ENCODE data around the gene SCN5A.

SCN5A gene

DNA sequence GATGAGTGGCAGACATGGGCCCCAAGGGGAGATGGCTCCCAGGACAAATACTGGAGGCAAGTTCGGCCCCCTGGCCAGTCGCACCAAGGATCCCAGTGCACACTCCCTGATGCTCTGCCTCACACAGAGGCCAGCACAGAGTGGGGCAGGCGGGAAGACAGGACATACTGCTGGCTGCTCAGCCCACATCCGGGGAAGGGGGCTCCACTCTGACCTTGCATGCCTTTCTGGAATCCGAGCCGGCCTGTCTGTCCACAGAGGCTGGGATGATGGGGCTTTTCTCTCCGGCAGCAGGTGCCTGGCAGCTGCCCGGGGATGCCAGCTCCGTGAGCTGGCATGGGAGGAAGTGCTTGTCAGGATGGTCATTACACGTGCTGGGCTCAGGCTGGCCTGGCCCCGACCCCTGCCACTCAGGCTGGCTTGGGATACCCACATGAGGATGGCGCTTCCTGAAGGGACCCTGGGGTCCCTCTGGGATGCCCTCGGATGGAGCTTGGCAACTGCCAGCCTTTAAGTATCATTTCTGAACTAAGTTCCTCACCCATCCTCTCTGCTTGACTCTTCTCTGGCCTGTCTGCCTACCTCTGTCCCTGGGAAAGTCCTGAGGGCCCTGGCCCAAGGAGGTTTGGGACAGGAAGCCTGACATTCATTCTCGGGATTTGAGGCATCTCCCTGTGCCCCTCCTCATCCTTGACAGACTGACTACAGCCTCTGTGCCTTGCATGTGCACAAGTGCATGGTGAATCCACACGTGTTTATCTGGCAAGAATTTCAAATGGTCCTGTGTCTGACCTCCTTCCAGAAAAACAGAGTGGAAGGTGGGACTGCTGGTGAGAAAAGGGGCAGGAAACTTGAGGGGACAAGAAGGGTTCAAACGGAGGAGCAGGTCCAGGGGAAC, 106.8 kb downstream of the SCN5A start:
- no peaks in the 10 kb centered on the region for H3K36me3 ChIP-seq (ENCODE audit: insufficient read depth, low read length)
- H3K9me3 ChIP-seq (ENCODE audit: low read length): no peaks in the 10 kb centered on the region
- H3K27ac ChIP-seq (ENCODE audit: low read depth, low read length): no peak overlapping the region
- H3K27me3 ChIP-seq (ENCODE audit: control insufficient read depth in 1 of 2, insufficient read depth in 2 of 2, low read length in 2 of 2): no peaks in the 10 kb centered on the region
- no peaks in the 10 kb centered on the region for H3K4me1 ChIP-seq (ENCODE audit: insufficient read depth, low read length)
- no peak overlapping the region for H3K9ac ChIP-seq (ENCODE audit: low read length)
- no peak overlapping the region for H3K4me3 ChIP-seq (ENCODE audit: low read depth in 1 of 2, low read length in 2 of 2)

GRCh38 chr3:38541806-38542205, 107.7 kb downstream of the SCN5A start:
- Histone ChIP-seq H3K4me1 (ENCODE audit: insufficient read depth, low read length) (no peaks in the 10 kb centered on the region), H3K9me3 (ENCODE audit: low read length) (no peaks in the 10 kb centered on the region), H3K4me3 (ENCODE audit: low read depth in 1 of 2, low read length in 2 of 2) (no peak overlapping the region), H3K36me3 (ENCODE audit: insufficient read depth, low read length) (no peaks in the 10 kb centered on the region), H3K9ac (ENCODE audit: low read length) (no peak overlapping the region), H3K27ac (ENCODE audit: low read depth, low read length) (no peak overlapping the region), H3K27me3 (ENCODE audit: control insufficient read depth in 1 of 2, insufficient read depth in 2 of 2, low read length in 2 of 2) (no peaks in the 10 kb centered on the region)

DNA sequence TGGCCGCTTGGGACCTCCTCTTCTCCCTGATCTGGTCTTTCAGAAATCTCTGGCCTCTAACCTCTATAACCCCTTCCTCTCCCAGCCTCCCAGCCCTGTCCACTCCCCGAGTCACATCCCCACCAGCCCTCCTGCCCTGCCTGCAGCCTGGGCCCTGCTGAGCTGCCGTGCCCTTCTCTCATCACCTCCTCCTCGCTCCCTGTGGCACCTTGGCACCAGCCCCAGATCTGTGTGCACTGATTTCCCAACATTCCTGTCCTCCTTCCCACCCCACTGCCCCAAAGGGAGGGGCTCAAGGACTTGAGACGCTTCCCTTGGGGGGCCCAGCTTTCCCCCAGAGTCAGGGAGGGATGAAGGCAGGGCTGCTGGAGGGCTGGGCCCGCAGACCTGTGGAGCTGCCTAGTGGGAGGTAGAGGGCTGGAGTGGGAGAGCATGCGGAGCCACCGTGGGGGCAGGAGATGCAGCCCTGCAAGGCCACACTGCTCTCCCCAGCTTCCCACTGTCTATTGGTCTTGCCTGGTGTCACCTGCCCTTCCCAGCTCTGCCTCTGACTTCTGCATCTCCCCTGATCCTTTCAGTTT, 110.6 kb downstream of the SCN5A start:
- Histone ChIP-seq H3K27ac (ENCODE audit: low read depth, low read length) (no peak overlapping the region), H3K27me3 (ENCODE audit: control insufficient read depth in 1 of 2, insufficient read depth in 2 of 2, low read length in 2 of 2) (no peaks in the 10 kb centered on the region), H3K4me1 (ENCODE audit: insufficient read depth, low read length) (no peaks in the 10 kb centered on the region), H3K9me3 (ENCODE audit: low read length) (no peaks in the 10 kb centered on the region), H3K4me3 (ENCODE audit: low read depth in 1 of 2, low read length in 2 of 2) (no peak overlapping the region), H3K36me3 (ENCODE audit: insufficient read depth, low read length) (no peaks in the 10 kb centered on the region), H3K9ac (ENCODE audit: low read length) (no peak overlapping the region)

DNA sequence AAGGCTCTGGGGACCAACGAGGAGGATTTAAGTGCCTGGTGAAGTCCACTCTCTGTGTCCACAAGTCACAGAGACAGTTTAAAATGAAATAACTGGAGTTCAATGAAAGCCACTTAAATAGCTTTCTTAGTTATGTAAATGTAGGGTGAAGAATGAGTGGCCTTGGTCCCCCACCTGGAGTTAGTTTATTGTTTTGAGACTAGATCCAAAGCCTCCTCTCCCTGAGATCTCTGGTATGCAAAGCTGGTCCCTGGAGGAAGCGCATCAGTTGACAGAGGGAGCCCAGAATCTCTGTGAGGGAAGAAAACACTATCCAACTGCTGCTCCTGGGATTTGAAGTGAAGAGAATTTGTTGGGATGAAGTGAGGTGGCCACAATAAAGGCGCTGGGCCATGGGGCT, 112.8 kb downstream of the SCN5A start:
- Histone ChIP-seq H3K4me3 (ENCODE audit: low read depth in 1 of 2, low read length in 2 of 2) (no peak overlapping the region), H3K27ac (ENCODE audit: low read depth, low read length) (no peak overlapping the region), H3K9ac (ENCODE audit: low read length) (no peak overlapping the region), H3K4me1 (ENCODE audit: insufficient read depth, low read length) (no peaks in the 10 kb centered on the region), H3K27me3 (ENCODE audit: control insufficient read depth in 1 of 2, insufficient read depth in 2 of 2, low read length in 2 of 2) (no peaks in the 10 kb centered on the region), H3K36me3 (ENCODE audit: insufficient read depth, low read length) (no peaks in the 10 kb centered on the region), H3K9me3 (ENCODE audit: low read length) (no peaks in the 10 kb centered on the region)

DNA sequence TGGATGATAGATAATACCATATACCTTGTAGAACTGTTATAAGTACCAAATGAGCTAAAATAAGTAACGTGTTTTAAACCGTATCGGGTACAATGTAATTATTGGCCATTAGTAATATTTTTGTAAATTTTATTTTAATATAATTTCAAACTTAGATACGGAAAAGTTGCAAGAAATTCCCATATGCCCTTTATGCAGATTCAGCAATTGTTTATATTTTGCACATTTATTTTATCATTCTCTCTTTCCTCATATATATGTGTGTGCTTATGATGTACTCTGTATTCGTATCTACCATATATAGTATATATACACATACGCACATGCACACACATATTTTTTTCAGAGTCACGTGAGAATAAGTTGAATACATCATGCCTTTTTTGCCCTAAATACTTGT, 114.9 kb downstream of the SCN5A start:
- H3K27ac ChIP-seq (ENCODE audit: low read depth, low read length): no peak overlapping the region
- no peak overlapping the region for H3K9ac ChIP-seq (ENCODE audit: low read length)
- no peaks in the 10 kb centered on the region for H3K4me1 ChIP-seq (ENCODE audit: insufficient read depth, low read length)
- H3K4me3 ChIP-seq (ENCODE audit: low read depth in 1 of 2, low read length in 2 of 2): no peak overlapping the region
- H3K36me3 ChIP-seq (ENCODE audit: insufficient read depth, low read length): no peaks in the 10 kb centered on the region
- H3K27me3 ChIP-seq (ENCODE audit: control insufficient read depth in 1 of 2, insufficient read depth in 2 of 2, low read length in 2 of 2): no peaks in the 10 kb centered on the region
- H3K9me3 ChIP-seq (ENCODE audit: low read length): no peaks in the 10 kb centered on the region

DNA sequence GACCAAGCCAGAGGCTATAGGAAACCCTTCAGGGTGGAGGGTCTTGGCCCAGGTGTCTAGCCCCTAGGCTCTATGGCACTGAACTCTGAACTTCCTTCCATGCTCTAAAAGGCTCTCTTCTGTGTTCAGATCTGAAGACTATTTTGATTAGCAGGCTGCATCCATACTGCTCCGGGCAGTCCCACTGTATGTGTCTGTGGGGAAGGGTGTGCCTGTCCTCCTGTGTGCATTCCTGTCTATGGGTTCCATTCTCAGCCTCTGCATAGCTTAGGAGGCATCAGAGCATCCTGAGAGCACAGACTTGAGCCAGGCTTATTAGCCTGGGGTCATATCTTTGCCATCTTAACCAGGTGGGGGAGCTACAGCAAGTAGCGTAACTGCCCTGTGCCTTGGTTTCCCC, 115.3 kb downstream of the SCN5A start:
- Histone ChIP-seq H3K27ac (ENCODE audit: low read depth, low read length) (no peak overlapping the region), H3K4me3 (ENCODE audit: low read depth in 1 of 2, low read length in 2 of 2) (no peak overlapping the region), H3K9ac (ENCODE audit: low read length) (no peak overlapping the region), H3K9me3 (ENCODE audit: low read length) (no peaks in the 10 kb centered on the region), H3K27me3 (ENCODE audit: control insufficient read depth in 1 of 2, insufficient read depth in 2 of 2, low read length in 2 of 2) (no peaks in the 10 kb centered on the region), H3K36me3 (ENCODE audit: insufficient read depth, low read length) (no peaks in the 10 kb centered on the region), H3K4me1 (ENCODE audit: insufficient read depth, low read length) (no peaks in the 10 kb centered on the region)

DNA sequence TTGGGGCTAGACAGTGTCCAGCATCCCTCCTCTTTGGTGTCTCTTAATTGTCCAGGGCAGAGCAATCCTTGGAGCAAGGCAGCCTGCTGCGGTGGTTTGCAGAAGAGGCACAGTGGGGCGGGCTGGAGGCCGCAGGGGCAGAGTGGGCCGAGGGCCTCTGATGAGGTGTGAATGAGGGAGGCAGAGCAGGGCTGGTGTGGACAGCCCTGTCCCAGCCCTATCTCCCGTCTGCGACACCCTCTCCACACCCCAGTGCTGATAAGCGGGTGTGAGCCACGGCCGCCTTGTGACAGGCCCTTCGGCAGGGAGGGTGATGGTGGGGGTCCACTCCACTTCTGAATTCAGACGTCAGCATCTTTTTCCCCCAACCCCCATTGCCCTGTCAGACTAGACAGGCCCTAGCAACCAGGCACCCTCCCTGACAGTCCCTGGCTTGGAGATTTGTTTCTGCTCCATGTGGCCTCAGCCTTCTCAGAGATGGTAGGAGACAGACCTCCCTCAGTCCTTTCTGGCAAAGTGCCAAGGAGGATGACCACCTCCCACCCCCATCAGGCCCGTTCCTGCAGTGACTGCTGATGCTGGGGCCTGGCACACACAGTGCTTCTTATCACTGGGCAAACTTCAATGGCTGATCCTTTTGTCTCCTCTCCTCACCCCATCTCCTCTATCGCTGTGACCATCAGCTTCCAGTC, 116.1 kb downstream of the SCN5A start:
- Histone ChIP-seq H3K4me1 (ENCODE audit: insufficient read depth, low read length) (no peaks in the 10 kb centered on the region), H3K36me3 (ENCODE audit: insufficient read depth, low read length) (no peaks in the 10 kb centered on the region), H3K27ac (ENCODE audit: low read depth, low read length) (no peak overlapping the region), H3K4me3 (ENCODE audit: low read depth in 1 of 2, low read length in 2 of 2) (no peak overlapping the region), H3K27me3 (ENCODE audit: control insufficient read depth in 1 of 2, insufficient read depth in 2 of 2, low read length in 2 of 2) (no peaks in the 10 kb centered on the region), H3K9me3 (ENCODE audit: low read length) (no peaks in the 10 kb centered on the region), H3K9ac (ENCODE audit: low read length) (no peak overlapping the region)

DNA sequence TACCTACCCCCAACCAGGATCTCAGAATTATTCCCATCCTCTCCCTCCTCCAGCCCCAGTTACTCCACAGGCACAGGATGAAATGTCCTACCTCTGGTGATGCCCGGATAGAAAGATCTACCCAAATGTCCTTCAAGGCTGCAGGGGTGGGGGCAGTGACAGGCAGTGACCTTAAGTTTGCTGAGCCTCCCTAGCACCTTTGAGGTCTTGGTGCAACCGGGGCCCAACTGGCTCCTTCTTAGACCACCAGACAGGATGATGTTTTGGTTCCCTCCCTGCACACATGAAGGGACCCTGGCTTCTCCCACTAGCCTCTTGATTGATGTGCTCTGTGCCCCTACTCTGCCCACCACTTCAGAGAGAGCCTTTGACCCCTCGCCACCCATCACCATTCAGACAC, 117.0 kb downstream of the SCN5A start:
- no peaks in the 10 kb centered on the region for H3K36me3 ChIP-seq (ENCODE audit: insufficient read depth, low read length)
- no peaks in the 10 kb centered on the region for H3K27me3 ChIP-seq (ENCODE audit: control insufficient read depth in 1 of 2, insufficient read depth in 2 of 2, low read length in 2 of 2)
- no peaks in the 10 kb centered on the region for H3K9me3 ChIP-seq (ENCODE audit: low read length)
- H3K4me1 ChIP-seq (ENCODE audit: insufficient read depth, low read length): no peaks in the 10 kb centered on the region
- H3K27ac ChIP-seq (ENCODE audit: low read depth, low read length): no peak overlapping the region
- no peak overlapping the region for H3K4me3 ChIP-seq (ENCODE audit: low read depth in 1 of 2, low read length in 2 of 2)
- no peak overlapping the region for H3K9ac ChIP-seq (ENCODE audit: low read length)

DNA sequence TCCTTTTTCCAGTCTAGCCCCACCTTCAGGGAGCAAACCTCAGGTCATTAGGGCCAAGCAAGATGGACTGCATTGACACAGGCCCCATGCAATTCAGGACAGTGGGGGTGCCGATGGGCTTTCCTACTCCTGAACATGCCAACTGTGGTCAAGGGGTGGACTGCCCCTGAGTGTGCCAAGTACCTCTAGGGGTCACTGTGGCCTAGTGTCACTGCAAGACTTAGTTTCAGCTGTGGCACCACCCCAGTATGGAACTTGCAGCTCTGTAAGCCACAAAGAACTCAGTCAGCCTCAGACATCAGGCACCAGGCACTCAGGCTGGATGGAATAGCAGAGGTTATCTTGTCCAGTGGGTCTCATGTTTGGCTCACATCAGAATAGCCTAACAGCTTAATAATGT, 121.0 kb downstream of the SCN5A start:
- no peak overlapping the region for H3K9ac ChIP-seq (ENCODE audit: low read length)
- peaks cover 30% of the 10 kb centered on the region for H3K36me3 ChIP-seq (ENCODE audit: insufficient read depth, low read length)

DNA sequence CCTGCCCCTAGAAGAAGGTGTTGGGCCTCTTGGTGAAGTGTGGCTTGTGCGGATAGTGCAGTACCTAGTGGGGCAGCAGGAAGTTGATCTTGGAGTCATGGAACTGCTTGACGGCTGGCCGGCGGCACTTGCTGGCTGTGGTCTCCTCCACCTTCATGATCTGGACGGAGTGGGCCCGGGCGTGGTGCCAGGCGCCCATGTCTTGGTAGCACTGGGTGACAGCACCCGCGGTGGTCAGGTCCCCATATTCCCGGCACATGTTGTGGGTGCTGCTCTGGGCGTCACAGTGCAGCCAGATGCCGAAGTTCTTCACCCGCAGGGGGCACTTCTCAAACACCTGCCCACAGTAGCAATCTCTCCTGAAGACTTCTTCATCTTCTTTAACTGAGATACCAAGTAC, 122.7 kb downstream of the SCN5A start:
- Histone ChIP-seq H3K27ac (ENCODE audit: low read depth, low read length) (no peak overlapping the region), H3K4me3 (ENCODE audit: low read depth in 1 of 2, low read length in 2 of 2) (no peak overlapping the region), H3K27me3 (ENCODE audit: control insufficient read depth in 1 of 2, insufficient read depth in 2 of 2, low read length in 2 of 2) (no peaks in the 10 kb centered on the region), H3K9me3 (ENCODE audit: low read length) (no peaks in the 10 kb centered on the region), H3K4me1 (ENCODE audit: insufficient read depth, low read length) (no peaks in the 10 kb centered on the region), H3K9ac (ENCODE audit: low read length) (no peak overlapping the region), H3K36me3 (ENCODE audit: insufficient read depth, low read length) (peaks cover 30% of the 10 kb centered on the region)

More for the DNA sequence above, 121.0 kb downstream of the SCN5A start:
- Histone ChIP-seq H3K9me3 (ENCODE audit: low read length) (no peaks in the 10 kb centered on the region), H3K4me1 (ENCODE audit: insufficient read depth, low read length) (no peaks in the 10 kb centered on the region), H3K27me3 (ENCODE audit: control insufficient read depth in 1 of 2, insufficient read depth in 2 of 2, low read length in 2 of 2) (no peaks in the 10 kb centered on the region), H3K27ac (ENCODE audit: low read depth, low read length) (no peak overlapping the region), H3K4me3 (ENCODE audit: low read depth in 1 of 2, low read length in 2 of 2) (no peak overlapping the region)

DNA sequence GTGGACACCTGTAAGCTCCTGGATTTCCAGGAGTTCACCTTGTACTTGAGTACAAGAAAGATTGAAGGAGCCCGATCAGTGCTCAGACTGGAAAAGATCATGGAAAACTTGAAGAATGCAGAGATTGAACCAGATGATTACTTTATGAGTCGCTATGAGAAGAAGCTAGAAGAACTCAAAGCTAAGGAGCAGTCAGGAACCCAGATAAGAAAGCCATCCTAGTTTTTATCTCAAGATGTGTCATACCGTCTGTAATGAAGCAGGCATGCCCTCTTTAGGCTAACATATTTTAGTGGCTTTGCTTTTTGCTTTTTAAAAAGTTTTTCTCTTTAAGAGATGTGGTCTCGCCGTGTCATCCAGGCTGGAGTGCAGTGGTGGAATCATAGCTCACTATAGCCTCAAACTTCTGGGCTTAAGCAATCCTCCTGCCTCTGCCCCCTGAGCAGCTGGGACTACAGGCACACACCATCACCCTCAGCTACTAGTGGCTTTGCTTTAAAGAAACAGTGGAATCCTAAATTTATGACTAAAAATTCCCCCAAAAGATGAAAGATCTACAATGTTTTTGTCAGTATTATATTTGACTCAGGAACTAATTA, 125.2 kb downstream of the SCN5A start:
- no peak overlapping the region for H3K27ac ChIP-seq (ENCODE audit: low read depth, low read length)
- peaks cover 30% of the 10 kb centered on the region for H3K36me3 ChIP-seq (ENCODE audit: insufficient read depth, low read length)

More for the DNA sequence above, 125.2 kb downstream of the SCN5A start:
- Histone ChIP-seq H3K4me1 (ENCODE audit: insufficient read depth, low read length) (peaks cover 4% of the 10 kb centered on the region), H3K4me3 (ENCODE audit: low read depth in 1 of 2, low read length in 2 of 2) (no peak overlapping the region), H3K27me3 (ENCODE audit: control insufficient read depth in 1 of 2, insufficient read depth in 2 of 2, low read length in 2 of 2) (no peaks in the 10 kb centered on the region), H3K9ac (ENCODE audit: low read length) (no peak overlapping the region), H3K9me3 (ENCODE audit: low read length) (no peaks in the 10 kb centered on the region)
